Measurements from ENCODE around the gene ABHD14A.
A peak's percentile ranks its signal among the peaks of the same experiment; 100 is the strongest.

The ABHD14A gene

DNA sequence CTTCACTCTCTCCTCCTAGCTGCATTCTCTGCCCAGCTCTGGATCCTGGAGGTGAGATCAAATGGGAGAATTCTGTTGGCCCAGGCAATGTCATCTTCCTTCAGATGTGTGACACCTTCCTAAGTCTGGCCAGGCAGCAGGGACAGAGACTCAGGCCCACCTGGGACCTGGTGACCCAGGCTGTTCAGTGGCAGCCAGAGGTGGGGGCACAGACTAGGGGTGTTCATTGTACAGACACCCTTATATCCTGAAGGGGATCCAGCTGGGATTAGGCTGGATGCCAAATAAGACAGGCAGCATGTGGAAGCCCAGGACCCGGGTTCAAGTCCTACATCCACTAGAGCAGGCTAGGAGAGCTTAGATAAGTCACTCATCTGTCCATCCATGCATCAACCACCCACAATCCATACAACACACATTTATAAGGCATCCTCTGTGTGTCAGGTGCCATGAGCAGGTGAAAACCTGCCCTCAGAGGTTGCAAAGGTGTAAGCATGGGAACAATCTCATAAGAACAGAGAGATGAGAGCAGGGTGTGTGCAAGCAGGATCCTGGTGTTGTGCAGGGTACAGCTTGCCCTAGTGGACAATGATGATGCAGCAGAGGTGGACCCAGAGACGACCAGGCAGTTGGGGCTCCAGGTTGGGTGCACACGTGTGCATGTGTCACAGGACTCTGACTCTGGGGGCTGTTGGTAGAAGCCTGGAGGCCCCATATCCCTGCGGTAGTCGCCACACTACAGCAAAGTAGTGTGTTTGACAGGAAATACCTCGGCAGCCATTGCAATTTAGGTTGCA lies 39.1 kb downstream of the ABHD14A start:
- Mint-ChIP-seq H3K4me3 (no peak overlapping the region), H3K36me3 (no peaks in the 10 kb centered on the region), H3K4me1 (peaks cover 2 to 8% of the 10 kb centered on the region in 2 donors), H3K27ac (no peak overlapping the region), H3K27me3 (peaks cover 4 to 8% of the 10 kb centered on the region in 2 donors), H3K9me3 (no peaks in the 10 kb centered on the region)
- DNase-seq (no peak), ATAC-seq (replicated peaks) (peak; percentile 42)

DNA sequence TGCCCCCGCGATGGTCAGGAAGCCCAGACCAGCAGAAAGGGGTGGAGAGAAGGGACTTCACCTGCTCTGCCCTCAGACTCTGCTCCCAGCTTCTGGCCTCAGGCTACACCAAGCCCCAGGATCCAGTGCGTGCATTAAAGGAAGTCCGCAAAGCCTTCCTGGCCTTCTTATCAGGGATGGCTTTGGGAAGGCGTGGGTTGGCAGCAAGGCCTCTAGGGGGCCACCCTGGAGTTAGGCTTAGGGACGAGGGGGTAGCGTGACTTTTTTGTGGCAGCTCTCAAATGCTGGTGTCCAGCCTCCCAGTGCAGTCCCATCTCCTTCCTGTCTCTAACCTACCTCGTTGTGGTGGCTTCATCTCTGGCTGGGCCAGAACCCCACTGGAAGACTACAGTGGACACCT lies 39.7 kb downstream of the ABHD14A start:
- no peaks in the 10 kb centered on the region for H3K9me3 Mint-ChIP-seq

DNA sequence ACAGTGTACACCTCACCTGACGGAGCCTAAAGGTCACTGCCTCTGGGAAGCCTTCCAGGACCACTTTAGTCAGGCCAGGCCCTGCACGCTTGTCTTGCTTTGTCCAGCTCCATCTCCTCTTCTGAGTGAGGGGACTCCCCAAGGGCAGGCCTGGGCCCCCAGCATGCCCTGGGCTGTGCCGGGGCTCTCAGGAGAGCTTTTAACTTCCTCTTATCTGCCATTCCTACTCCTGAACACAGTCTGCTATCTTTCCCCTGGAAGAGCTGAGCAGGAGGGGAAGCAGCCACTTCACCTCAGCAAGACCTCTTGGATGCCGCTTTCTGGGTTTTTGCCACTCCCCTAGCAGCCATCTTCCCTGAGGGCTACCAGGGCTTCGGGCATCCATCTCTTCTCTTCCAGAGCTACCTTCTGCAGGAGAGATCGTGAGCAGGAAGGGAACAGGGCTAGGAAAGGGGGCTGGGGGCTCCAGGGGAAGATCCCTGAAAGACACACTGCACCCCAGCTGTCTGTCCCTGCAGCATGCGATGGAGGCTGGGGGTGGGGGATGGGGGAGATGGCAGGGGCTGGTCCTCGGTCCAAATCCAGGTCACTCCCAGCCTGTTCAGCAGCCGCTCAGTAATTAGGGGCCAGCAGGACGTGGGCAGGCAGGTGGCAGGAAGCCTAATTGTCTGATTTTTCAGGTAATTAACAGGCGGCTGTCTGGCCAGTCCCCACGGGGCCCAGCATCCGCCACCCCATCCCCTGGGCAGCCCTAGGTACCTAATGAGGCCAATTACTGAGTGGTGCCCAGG lies 40.8 kb downstream of the ABHD14A start:
- Mint-ChIP-seq H3K27me3 (peaks cover 4 to 8% of the 10 kb centered on the region in 2 donors), H3K27ac (no peak overlapping the region), H3K4me3 (no peak overlapping the region), H3K4me1 (peaks cover 6 to 19% of the 10 kb centered on the region in 2 donors), H3K9me3 (no peaks in the 10 kb centered on the region), H3K36me3 (no peaks in the 10 kb centered on the region)
- ATAC-seq (replicated peaks) (peak; percentile 30 to 38), DNase-seq (no peak)

More for the DNA sequence above, 39.7 kb downstream of the ABHD14A start:
- Mint-ChIP-seq H3K27me3 (peaks cover 4 to 8% of the 10 kb centered on the region in 2 donors), H3K4me1 (peaks cover 6 to 14% of the 10 kb centered on the region in 2 donors), H3K27ac (no peak overlapping the region), H3K4me3 (no peak overlapping the region), H3K36me3 (no peaks in the 10 kb centered on the region)
- DNase-seq (no peak), ATAC-seq (replicated peaks) (no peak)

DNA sequence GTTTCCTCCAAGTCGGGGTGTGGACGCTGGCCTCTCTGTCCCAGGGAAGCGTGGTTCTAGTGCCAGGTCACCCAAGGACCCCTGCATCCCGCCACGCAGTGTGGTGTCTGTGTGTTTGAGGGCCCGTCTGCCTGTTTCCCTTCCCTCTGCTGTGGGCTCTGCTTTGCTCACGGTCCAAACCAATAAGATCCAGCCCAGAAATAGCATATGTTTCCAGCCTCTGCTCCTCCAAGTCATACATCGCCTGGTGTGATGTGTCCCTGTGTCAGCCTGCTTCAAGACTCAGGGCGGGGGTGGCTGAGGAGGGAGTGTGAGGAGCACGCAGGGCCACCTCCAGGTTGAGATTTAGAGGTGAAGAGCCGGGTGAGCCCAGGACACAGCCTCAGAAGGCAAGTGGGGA lies 42.7 kb downstream of the ABHD14A start:
- H3K27ac Mint-ChIP-seq, result no peak overlapping the region
- ATAC-seq (replicated peaks) (no peak), DNase-seq (no peak)
- peaks cover 4 to 8% of the 10 kb centered on the region in 2 donors for H3K27me3 Mint-ChIP-seq
- no peaks in the 10 kb centered on the region for H3K9me3 Mint-ChIP-seq
- no peak overlapping the region for H3K4me3 Mint-ChIP-seq
- H3K36me3 Mint-ChIP-seq, result no peaks in the 10 kb centered on the region
- peaks cover 18 to 31% of the 10 kb centered on the region in 2 donors for H3K4me1 Mint-ChIP-seq

DNA sequence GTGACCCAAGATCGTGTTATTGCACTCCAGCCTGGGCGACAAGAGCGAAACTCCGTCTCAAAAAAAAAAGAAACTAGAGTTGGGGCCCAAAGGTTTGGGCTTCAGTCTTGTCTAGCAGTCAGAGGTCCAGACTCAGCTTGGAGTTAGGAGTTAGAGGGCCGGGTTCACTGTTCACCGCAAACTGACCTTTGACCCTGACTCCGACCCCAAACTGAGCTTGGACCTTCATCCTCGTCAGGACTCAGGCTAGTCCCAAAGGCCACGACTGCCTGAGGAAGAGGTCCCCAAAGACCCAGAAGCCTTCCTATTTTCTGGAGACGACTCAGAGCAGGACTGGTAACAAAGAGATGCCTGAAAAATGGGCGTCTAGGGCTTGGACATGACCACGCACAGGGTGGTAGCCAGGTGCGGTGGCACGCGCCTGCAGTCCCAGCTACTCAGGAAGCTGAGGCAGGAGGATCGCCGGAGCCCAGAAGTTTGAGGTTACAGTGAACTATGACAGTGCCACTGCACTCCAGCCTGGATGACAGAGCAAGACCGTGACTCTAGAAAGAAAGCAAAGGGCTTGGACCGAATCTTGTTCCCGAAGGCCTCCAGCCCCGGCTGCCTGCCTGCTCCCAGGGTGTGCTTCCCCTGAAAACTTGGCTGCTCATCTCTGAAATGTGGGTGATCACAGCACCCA lies 43.6 kb downstream of the ABHD14A start:
- H3K9me3 Mint-ChIP-seq, result no peaks in the 10 kb centered on the region
- peaks cover 25 to 40% of the 10 kb centered on the region in 2 donors for H3K4me1 Mint-ChIP-seq
- no peak for DNase-seq
- no peaks in the 10 kb centered on the region for H3K36me3 Mint-ChIP-seq
- peaks cover 4 to 8% of the 10 kb centered on the region in 2 donors for H3K27me3 Mint-ChIP-seq
- H3K4me3 Mint-ChIP-seq, result no peak overlapping the region
- ATAC-seq (replicated peaks), result no peak
- no peak overlapping the region for H3K27ac Mint-ChIP-seq

DNA sequence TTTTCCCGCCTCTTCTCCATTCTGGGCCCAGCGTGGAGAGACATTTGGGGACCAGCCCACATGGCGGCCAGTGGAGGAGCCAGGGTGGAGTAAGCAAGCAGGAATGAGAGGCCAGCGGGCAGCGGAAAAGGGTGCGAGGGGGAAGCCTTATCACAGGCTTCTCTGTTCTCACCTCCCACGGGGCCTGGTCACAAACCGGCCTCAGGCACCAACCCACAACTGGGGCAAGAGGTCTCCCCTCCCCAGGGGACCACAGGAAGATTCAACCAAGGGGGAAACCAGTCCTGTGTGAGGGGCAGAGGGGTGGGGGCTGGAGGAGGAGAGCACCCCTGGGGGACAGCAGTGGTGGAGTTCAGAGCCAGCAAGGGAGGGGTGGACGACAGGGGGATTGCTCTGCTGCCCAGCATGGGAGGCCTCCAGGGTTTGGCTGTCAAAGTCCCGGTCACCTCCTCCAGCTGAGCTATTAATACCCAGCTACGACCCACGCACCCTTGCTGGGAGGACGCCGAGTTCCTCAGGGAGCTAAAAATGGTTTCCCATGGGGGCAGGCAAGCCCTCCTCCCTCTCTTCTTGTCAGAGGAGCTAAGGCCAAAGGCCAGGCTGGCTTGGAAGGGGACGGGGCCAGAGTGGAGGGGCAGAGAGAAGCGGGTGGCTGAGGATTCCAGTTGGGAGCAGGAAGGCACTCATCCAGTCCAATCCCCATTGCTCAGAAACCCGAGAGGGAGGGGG lies 44.7 kb downstream of the ABHD14A start:
- no peak for ATAC-seq (replicated peaks)
- Mint-ChIP-seq H3K9me3 (no peaks in the 10 kb centered on the region), H3K4me1 (peaks cover 34 to 51% of the 10 kb centered on the region in 2 donors), H3K4me3 (peak overlapping the region in 1 of 2 donors; percentile 17), H3K27me3 (peaks cover 8% of the 10 kb centered on the region in 2 donors), H3K36me3 (no peaks in the 10 kb centered on the region), H3K27ac (no peak overlapping the region)
- DNase-seq, result no peak

DNA sequence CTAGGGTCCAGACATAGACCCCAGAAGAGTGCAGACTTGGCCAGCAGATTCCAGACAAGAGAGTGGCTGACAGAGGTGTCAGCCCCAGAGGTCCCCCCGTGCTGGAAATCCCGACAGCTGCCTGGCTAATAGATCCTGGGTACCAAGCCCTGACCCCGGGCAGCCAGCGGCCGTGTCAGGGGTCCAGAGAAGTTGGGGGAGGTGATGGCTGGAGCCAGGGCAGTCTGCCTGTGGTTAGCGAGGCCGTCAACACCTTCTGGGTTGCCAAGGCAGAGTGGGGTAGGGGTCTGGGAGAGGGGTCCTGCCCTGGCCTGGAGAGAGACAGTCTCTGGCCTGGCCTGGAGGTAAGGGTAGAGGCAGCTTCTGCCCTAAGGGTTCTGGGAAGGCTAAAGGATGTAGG lies 45.9 kb downstream of the ABHD14A start:
- Mint-ChIP-seq H3K27ac (no peak overlapping the region), H3K27me3 (peaks cover 8 to 14% of the 10 kb centered on the region in 2 donors), H3K4me1 (peaks cover 34 to 50% of the 10 kb centered on the region in 2 donors), H3K4me3 (no peak overlapping the region), H3K9me3 (no peaks in the 10 kb centered on the region), H3K36me3 (no peaks in the 10 kb centered on the region)
- DNase-seq, result no peak
- ATAC-seq (replicated peaks), result no peak

DNA sequence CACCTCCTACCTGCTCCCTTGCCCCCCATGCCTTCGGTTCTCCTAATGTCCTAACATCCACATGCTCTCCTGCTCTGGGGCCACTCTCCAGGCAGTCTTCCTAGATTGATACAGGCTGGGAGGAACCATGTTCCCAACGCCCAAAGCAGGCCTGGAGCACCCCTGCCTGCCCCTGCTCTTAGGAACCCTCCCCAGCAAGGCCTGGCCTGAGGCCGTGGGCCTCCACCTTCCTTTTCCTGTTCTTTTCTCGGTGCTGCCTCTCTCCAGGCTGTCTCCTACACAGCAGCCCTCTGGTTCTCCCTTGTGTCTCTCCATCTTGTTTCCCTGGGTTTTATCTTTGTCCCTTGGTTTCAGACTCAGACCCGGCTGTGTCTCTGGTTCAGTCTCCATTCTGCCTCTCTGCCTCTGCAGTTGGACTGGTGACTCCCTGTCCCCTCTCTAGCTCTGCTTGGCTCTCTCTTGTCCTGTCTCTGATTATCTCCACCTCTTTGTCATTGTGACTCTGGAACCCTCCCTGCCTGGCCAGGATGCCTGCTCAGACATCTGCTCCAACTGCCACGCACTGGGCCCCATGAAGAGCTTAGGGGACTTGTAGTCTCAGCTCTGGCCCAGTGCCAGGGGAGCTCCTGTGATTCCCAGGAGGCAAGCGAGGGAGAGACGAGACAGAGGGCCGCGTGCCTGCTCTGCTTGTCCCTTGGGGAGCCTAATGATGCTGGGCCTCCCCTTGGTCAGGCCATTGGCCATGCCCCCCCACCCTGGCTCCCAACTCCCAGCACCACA lies 46.8 kb downstream of the ABHD14A start:
- H3K27ac Mint-ChIP-seq, result no peak overlapping the region
- H3K4me1 Mint-ChIP-seq, result peaks cover 37 to 50% of the 10 kb centered on the region in 2 donors
- no peaks in the 10 kb centered on the region for H3K9me3 Mint-ChIP-seq
- peak; percentile 24 to 37 for ATAC-seq (replicated peaks)
- peaks cover 5 to 14% of the 10 kb centered on the region in 2 donors for H3K27me3 Mint-ChIP-seq
- peak; percentile 44 for DNase-seq
- no peak overlapping the region for H3K4me3 Mint-ChIP-seq
- H3K36me3 Mint-ChIP-seq, result no peaks in the 10 kb centered on the region

DNA sequence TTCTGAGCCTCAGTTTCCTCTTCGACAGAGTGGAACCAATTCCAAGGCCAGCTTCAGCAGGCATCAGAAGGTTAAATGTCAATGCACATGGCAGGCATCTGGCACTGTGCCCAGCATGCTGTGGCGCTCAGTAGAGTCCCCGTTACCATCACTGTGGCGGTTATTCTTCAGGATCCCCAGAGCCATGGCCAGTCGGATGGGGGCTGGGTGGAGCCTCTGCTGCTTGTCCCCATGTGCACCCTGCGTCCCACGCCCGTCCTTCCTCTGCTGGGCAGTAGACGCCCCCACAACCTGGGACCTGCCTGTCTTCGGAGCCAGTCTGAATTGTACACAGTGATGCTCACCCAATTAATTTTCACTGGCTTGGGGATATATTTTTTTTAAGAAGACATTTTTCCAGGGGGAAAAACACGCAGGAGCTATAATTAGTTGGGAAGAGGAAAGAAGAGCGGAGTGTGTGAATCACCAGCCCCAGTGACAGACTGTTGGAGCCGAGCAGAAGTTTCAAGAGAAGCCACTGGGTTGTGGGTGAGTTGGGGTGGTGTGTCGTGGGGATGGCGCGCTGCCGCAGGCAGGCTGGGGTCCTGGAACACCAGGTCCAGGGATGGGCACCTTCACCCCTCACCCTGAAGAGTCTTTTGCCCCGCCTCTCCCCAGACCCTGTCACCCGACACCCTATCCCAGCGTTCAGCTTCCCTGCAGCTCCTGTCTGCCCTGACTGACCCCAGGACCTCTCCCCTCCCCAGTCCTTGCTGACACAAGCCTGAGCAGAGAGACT lies 47.6 kb downstream of the ABHD14A start:
- Mint-ChIP-seq H3K4me1 (peaks cover 37 to 50% of the 10 kb centered on the region in 2 donors), H3K9me3 (no peaks in the 10 kb centered on the region), H3K4me3 (no peak overlapping the region), H3K27ac (no peak overlapping the region), H3K27me3 (peaks cover 4 to 9% of the 10 kb centered on the region in 2 donors), H3K36me3 (no peaks in the 10 kb centered on the region)
- DNase-seq, result no peak
- peak in 1 of 2 donors; percentile 3 for ATAC-seq (replicated peaks)

DNA sequence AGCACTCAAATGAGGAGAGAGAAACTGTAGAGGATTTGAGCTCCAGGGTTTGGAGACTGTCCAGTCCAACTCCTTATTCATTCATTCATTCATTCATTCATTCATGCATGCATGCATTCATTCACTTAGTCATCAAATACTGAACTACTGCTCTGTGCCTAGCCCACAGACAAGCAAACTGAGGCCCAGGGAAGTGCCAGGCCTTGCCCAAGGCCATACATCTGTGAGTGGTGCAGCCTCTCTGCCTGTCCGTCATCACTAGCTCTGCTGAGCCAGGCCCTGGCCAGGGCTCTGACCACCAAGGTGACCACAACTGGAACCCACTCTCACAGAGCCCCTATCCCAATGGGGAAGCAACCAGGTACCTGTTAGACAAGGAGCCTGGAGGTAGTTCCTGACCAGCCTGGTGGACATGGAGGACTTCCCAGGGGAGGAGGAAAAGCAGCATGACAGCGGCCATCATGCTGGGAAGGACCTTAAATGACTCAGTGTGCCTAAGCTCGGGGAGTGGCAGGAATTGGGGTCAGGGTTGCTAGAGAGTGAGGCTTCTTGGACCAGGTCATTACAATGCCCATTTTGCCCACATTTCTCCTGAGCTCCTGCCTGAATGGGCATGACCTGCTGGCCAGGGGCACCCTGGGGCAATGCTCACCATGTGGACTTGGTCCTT lies 48.4 kb downstream of the ABHD14A start:
- H3K9me3 Mint-ChIP-seq, result no peaks in the 10 kb centered on the region
- peaks cover 4 to 15% of the 10 kb centered on the region in 2 donors for H3K27me3 Mint-ChIP-seq
- peaks cover 37 to 50% of the 10 kb centered on the region in 2 donors for H3K4me1 Mint-ChIP-seq
- peak in 1 of 2 donors; percentile 6 for ATAC-seq (replicated peaks)
- no peaks in the 10 kb centered on the region for H3K36me3 Mint-ChIP-seq
- H3K27ac Mint-ChIP-seq, result peak overlapping the region; percentile 11
- H3K4me3 Mint-ChIP-seq, result no peak overlapping the region
- no peak for DNase-seq

DNA sequence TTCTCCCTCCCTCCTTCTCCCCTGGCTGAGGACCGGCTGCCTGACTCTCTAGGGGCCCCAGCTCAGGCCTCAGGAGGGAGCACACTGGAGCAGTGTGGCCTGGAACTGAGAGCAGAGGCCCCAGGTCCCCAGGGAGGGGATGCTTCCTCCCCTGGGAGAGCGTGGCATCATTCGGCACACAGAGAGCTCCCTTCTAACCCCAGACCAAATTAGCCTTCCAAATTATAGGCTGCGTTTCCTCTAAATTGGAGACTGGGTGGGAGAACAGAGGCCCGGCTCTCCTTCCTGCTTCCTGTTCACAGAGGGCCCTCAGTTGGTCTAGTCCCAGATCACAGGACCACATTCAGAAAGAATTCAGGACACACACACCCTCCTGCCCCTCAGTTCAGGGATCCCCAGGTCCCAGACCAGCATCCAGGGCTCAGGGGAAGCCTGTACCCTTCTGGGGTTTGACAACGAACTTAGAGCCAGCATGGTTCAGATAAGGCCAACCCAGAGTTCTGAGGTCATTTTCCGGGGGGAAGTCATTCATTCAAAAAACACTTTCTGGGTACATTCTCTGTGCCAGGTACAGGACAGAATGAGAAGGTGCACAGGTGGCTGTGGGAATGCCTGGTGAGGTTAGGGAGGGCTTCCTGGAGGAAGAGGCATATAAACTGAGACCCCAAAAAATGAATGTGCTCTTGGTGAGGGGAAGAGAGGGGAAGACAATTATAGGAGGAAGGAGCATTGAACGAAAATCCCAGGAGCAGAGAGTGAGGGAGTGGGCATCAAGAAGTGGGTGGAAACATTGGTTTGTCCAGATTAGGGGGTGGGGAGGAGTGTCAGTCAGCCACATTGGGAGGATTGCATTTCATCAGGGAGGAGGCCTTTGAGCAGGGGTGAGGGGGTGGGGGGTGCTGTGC lies 49.2 kb downstream of the ABHD14A start:
- Mint-ChIP-seq H3K27ac (no peak overlapping the region), H3K36me3 (no peaks in the 10 kb centered on the region), H3K9me3 (no peaks in the 10 kb centered on the region), H3K4me1 (peaks cover 37 to 48% of the 10 kb centered on the region in 2 donors), H3K27me3 (peaks cover 4 to 15% of the 10 kb centered on the region in 2 donors), H3K4me3 (no peak overlapping the region)
- DNase-seq (peak; percentile 72), ATAC-seq (replicated peaks) (peak; percentile 89 to 91)

All from stimulated activated naive B cell treated with anti-CD40 and anti-IgM and Interleukin-4, amounts not matched to agents 10 μg/mL and 1 μg/mL and 100 μg/mL, for 72 hours (primary cell).